Immature natural killer cell (primary cell): ENCODE measurements around the gene PBXIP1. TPM values are rescaled to one million over a fixed set of nuclear protein-coding genes. Genes with fewer than 3 reads are reported as not detected.
A peak's percentile ranks its signal among the peaks of the same experiment; 100 is the strongest.
"Not testable (repeated sequence)": the region's sequence is repeated elsewhere in the genome, so short reads cannot be mapped to it uniquely, and the experiment has no call there.

Experiments
- DNase-seq, 3 donors: peaks; one replicate each; pipeline ENCODE4 v3.0.0; 2022; ENCODE audit warnings: mixed read lengths in 1 of 3
- H3K27ac Mint-ChIP-seq, 6 donors: one replicate each; pipeline ENCODE4 v1.8.0; 2020; ENCODE audit warnings: mixed read lengths in 6 of 6, mild to moderate bottlenecking in 5 of 6, inconsistent platforms in 4 of 6, moderate library complexity in 3 of 6
- H3K27me3 Mint-ChIP-seq, 3 donors: one replicate each; pipeline ENCODE4 v1.8.0; 2020 to 2021; ENCODE audit warnings: low read depth in 3 of 3, mild to moderate bottlenecking in 3 of 3, mixed read lengths in 3 of 3, moderate library complexity in 3 of 3, inconsistent platforms in 1 of 3
- H3K36me3 Mint-ChIP-seq, 3 donors: one replicate each; pipeline ENCODE4 v1.8.0; 2020; ENCODE audit warnings: mixed read lengths in 3 of 3, inconsistent platforms in 2 of 3, mild to moderate bottlenecking in 2 of 3
- H3K4me1 Mint-ChIP-seq, 2 donors: one replicate each; pipeline ENCODE4 v1.8.0; 2020; ENCODE audit warnings: inconsistent platforms in 2 of 2, mild to moderate bottlenecking in 2 of 2, mixed read lengths in 2 of 2, moderate library complexity in 1 of 2
- H3K4me3 Mint-ChIP-seq, 5 donors: one replicate each; pipeline ENCODE4 v1.8.0; 2020; ENCODE audit warnings: mild to moderate bottlenecking in 5 of 5, mixed read lengths in 5 of 5, inconsistent platforms in 3 of 5, moderate library complexity in 3 of 5
- H3K9me3 Mint-ChIP-seq, 6 donors: one replicate each; pipeline ENCODE4 v1.8.0; 2020; ENCODE audit warnings: mild to moderate bottlenecking in 6 of 6, mixed read lengths in 6 of 6, inconsistent platforms in 4 of 6, moderate library complexity in 3 of 6
- polyA plus RNA-seq, 3 donors: library from polyadenylated mRNA; unstranded; fragments of 300-500 nt; fragmentation: Illumina TruSeq; gene quantifications; one replicate each; pipeline ENCODE4 v1.2.3, GENCODE V29; 2021

PBXIP1 gene
- polyA plus RNA-seq, 3 donors from 2014 or later = 45.1 to 117 (median 94.6) TPM

GRCh38 chr1:154999571-155000410, 43.9 kb upstream of the PBXIP1 start:
- H3K4me1 Mint-ChIP-seq = peaks cover 32 to 33% of the 10 kb centered on the region in 2 donors
- H3K4me3 Mint-ChIP-seq = peak overlapping the region; percentile 84 to 90 (median 85)
- no peaks in the 10 kb centered on the region for H3K9me3 Mint-ChIP-seq
- H3K36me3 Mint-ChIP-seq = no peaks in the 10 kb centered on the region
- H3K27ac Mint-ChIP-seq = peak overlapping the region; percentile 40 to 91 (median 82)
- H3K27me3 Mint-ChIP-seq = peaks cover 2 to 10% (median 2%) of the 10 kb centered on the region in 3 donors
- no peak for DNase-seq

DNA sequence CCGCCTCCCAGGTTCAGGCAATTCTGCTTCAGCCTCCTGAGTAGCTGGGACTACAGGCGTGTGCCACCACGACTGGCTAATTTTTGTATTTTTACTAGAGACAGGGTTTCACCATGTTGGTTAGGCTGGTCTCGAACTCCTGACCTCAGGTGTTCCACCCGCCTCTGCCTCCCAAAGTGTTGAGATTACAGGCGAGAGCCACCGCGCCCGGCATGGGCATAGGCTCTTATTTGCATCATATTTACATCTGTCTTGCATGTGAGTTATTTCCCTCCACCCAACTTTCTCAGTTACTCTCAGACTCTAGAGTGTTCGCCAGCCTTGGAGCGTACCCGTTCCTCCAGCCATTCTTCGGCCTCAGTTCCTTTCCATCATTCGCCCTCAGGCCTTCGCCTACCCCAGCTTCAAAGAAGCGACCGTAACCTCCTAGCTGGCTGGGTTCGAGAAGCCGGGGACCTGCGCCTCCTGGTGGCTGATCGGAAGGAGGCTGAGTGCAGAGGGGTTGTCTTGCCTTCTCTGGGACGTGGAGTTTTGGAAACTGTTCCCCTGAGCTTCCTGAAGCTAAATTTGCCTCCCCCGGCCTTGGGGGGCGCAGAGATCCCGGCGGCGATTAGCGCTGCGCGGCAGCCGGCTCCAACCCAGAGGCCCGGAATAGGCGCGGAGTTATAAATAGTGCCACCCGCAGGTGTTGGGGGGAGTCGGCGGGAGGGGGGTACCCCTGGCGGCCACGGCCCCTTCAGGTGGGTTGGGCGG, 43.1 kb upstream of the PBXIP1 start:
- peaks cover 25% of the 10 kb centered on the region in 2 donors for H3K4me1 Mint-ChIP-seq
- H3K9me3 Mint-ChIP-seq = no peaks in the 10 kb centered on the region
- peaks cover 0 to 10% (median 3%) of the 10 kb centered on the region in 3 donors for H3K27me3 Mint-ChIP-seq
- H3K4me3 Mint-ChIP-seq = peak overlapping the region; percentile 74 to 86 (median 82)
- no peaks in the 10 kb centered on the region for H3K36me3 Mint-ChIP-seq
- peak overlapping the region; percentile 38 to 93 (median 52) for H3K27ac Mint-ChIP-seq
- peak; percentile 47 to 53 (median 48) for DNase-seq

- Mint-ChIP-seq H3K27ac (peak overlapping the region in 1 of 6 donors; percentile 40), H3K4me3 (peak overlapping the region in 2 of 5 donors; percentile 26 to 42), H3K9me3 (no peaks in the 10 kb centered on the region), H3K36me3 (no peaks in the 10 kb centered on the region), H3K4me1 (peaks cover 18 to 20% of the 10 kb centered on the region in 2 donors), H3K27me3 (peaks cover 0 to 10% (median 4%) of the 10 kb centered on the region in 3 donors)
- no peak for DNase-seq
Measured at GRCh38 chr1:154998201-154998780, 42.4 kb upstream of the PBXIP1 start.

- Mint-ChIP-seq H3K4me3 (no peak overlapping the region), H3K27ac (no peak overlapping the region), H3K9me3 (no peaks in the 10 kb centered on the region), H3K27me3 (peaks cover 0 to 9% (median 6%) of the 10 kb centered on the region in 3 donors), H3K4me1 (peaks cover 17 to 18% of the 10 kb centered on the region in 2 donors), H3K36me3 (no peaks in the 10 kb centered on the region)
- no peak for DNase-seq
Measured at GRCh38 chr1:154996966-154997701, 41.2 kb upstream of the PBXIP1 start.

DNA sequence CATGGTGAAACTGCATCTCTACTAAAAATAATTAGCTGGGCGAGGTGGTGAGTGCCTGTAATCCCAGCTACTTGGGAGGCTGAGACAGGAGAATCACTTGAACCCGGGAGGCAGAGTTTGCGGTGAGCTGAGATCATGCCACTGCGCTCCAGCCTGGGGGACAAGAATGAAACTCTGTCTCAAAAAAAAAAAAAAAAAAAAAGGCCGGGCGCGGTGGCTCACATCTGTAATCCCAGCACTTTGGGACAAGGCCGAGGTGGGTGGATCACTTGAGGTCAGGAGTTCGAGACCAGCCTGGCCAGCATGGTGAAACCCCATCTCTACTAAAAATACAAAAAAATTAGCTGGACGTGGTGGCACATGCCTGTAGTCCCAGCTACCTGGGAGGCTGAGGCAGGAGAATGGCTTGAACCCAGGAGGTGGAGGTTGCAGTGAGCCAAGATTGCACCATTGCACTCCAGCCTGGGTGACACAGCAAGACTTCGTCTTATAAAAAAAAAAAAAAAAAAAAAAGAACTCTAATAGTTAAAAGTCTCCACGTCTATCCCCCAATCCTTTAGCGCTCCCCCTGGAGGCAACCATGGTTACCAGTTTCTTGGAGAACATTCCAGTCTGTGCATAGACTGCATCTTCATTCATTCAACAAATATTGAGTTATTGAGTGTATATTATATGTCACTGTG, 39.5 kb upstream of the PBXIP1 start:
- not testable (repeated sequence) for H3K27me3 Mint-ChIP-seq, H3K4me3 Mint-ChIP-seq, H3K36me3 Mint-ChIP-seq, DNase-seq, H3K27ac Mint-ChIP-seq, H3K9me3 Mint-ChIP-seq
- peaks cover 17 to 18% of the 10 kb centered on the region in 2 donors for H3K4me1 Mint-ChIP-seq

GRCh38 chr1:154994591-154994990, 38.7 kb upstream of the PBXIP1 start:
- H3K4me1 Mint-ChIP-seq = peaks cover 11 to 12% of the 10 kb centered on the region in 2 donors
- no peaks in the 10 kb centered on the region for H3K9me3 Mint-ChIP-seq
- no peak for DNase-seq
- no peak overlapping the region for H3K4me3 Mint-ChIP-seq
- H3K36me3 Mint-ChIP-seq = peaks cover 0 to 3% (median 0%) of the 10 kb centered on the region in 3 donors
- H3K27ac Mint-ChIP-seq = no peak overlapping the region
- peaks cover 0 to 4% (median 2%) of the 10 kb centered on the region in 3 donors for H3K27me3 Mint-ChIP-seq

GRCh38 chr1:154994269-154994587, 38.3 kb upstream of the PBXIP1 start:
- Mint-ChIP-seq H3K9me3 (no peaks in the 10 kb centered on the region), H3K27me3 (peaks cover 0 to 4% (median 2%) of the 10 kb centered on the region in 3 donors), H3K27ac (no peak overlapping the region), H3K4me3 (no peak overlapping the region), H3K4me1 (peaks cover 11 to 13% of the 10 kb centered on the region in 2 donors), H3K36me3 (peaks cover 0 to 4% (median 0%) of the 10 kb centered on the region in 3 donors)
- no peak for DNase-seq

DNA sequence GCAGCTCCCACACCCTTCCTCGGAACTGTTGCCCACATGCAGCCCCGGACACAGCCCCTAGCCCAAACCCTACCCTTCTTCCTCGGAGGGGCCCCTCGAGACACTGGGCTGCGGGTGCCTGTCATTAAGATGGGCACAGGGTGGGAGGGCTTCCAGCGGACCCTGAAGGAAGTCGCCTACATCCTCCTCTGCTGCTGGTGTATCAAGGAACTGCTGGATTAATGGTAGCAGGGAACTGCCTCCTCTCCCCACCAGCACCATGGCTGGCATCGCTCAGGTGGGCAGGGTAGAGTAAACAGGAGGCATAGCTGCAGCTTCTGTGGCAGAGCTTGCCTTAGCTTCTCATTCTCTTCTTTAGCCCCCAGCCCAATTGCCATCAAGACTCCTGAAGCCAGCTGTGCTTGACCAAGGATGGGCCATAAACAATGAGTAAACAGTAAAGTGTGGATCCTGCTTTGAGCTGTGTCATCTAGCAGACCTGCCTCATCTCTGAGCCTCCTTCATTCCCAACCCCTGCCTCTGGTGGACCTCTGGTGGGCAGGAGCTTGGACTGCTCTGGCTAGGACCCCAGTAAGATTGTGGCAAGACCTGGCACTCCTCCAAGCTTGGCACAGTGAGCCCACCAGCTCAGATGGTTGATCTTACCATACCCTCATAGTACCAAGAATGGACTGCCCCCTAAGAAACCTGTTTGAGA, 37.8 kb upstream of the PBXIP1 start, which contains the start of gene LENEP:
Gene LENEP (plus strand): TSS at position 15 of the 697 bp plus-strand sequence. CDS start 22 bp downstream, at position 37.
- Mint-ChIP-seq H3K36me3 (peaks cover 0 to 9% (median 3%) of the 10 kb centered on the region in 3 donors), H3K27ac (no peak within 1 kb of the TSS), H3K4me1 (peaks cover 10 to 13% of the 10 kb centered on the region in 2 donors), H3K4me3 (no peak within 1 kb of the TSS), H3K9me3 (no peaks in the 10 kb centered on the region), H3K27me3 (peaks cover 0 to 6% (median 2%) of the 10 kb centered on the region in 3 donors)
- DNase-seq = no peak

- H3K27me3 Mint-ChIP-seq = peaks cover 0 to 6% (median 2%) of the 10 kb centered on the region in 3 donors
- no peak overlapping the region for H3K27ac Mint-ChIP-seq
- peaks cover 6 to 19% of the 10 kb centered on the region in 2 donors for H3K4me1 Mint-ChIP-seq
- no peaks in the 10 kb centered on the region for H3K9me3 Mint-ChIP-seq
- peaks cover 0 to 15% (median 3%) of the 10 kb centered on the region in 3 donors for H3K36me3 Mint-ChIP-seq
- no peak overlapping the region for H3K4me3 Mint-ChIP-seq
- DNase-seq = no peak
Measured at GRCh38 chr1:154992721-154993571, 37.0 kb upstream of the PBXIP1 start.

DNA sequence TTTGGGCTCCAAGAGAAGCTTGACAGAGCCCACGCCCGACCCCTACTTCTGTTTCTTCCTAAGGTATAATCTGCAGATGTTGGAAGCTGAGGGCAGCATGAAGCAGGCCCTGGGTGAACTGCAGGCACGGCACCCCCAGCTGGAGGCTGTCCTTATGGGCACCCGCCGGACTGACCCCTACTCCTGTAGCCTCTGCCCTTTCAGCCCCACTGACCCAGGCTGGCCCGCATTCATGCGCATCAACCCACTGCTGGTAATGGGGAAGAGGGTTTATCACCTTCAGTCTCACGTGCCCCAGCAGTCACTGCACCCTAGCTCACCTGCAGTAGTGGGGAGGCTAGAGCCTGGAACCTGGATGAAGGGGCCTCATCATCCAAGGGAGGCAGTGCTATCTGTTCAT, 34.4 kb upstream of the PBXIP1 start:
- Mint-ChIP-seq H3K36me3 (peaks cover 0 to 17% (median 3%) of the 10 kb centered on the region in 3 donors), H3K27ac (no peak overlapping the region), H3K27me3 (peaks cover 0 to 6% (median 0%) of the 10 kb centered on the region in 3 donors), H3K4me3 (no peak overlapping the region), H3K4me1 (peaks cover 6 to 19% of the 10 kb centered on the region in 2 donors), H3K9me3 (no peaks in the 10 kb centered on the region)
- DNase-seq = no peak

DNA sequence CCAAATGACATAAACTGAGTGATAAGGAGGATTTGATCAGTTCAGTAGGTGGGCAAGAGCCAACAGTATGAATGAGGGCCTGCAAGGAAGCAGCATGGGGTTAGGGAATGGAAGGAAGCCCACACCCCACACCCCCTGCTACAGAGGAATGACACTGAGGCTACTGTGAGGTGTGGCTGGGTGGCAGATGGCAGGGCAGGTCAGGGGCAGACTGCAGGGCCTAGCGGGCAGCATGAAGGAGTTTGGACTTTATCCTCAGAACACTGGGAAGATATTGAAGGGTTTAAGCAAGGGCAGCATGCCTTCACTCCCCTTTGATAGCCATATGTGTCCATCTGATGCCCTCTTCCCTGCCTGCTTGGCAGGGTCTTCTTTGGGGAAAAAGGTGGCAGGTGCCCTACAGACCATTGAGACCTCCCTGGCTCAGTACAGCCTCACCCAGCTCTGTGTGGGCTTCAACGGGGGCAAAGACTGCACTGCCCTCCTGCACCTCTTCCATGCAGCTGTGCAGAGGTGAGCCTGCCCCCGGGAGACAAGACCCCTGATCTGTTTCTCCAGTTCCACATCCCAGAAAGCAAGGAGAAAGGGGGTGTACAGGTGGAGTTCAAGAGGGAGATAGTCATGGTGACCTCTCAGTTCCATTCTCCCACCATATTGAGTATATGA, 33.4 kb upstream of the PBXIP1 start:
- H3K36me3 Mint-ChIP-seq = peaks cover 0 to 17% (median 3%) of the 10 kb centered on the region in 3 donors
- H3K4me3 Mint-ChIP-seq = no peak overlapping the region
- no peak for DNase-seq
- peaks cover 6 to 19% of the 10 kb centered on the region in 2 donors for H3K4me1 Mint-ChIP-seq
- H3K27ac Mint-ChIP-seq = peak overlapping the region in 2 of 6 donors; percentile 29 to 61
- H3K27me3 Mint-ChIP-seq = peaks cover 0 to 6% (median 0%) of the 10 kb centered on the region in 3 donors
- H3K9me3 Mint-ChIP-seq = no peaks in the 10 kb centered on the region
